Dedifferentiated amniotic fluid mesenchymal stem cell (primary cell): ENCODE data around the gene PMVK.

Source experiments
- DNase-seq: peaks from one replicate; pipeline ENCODE4 v3.0.0-alpha.2; 2016; ENCODE audit errors: extremely low spot score

Gene PMVK

GRCh38 chr1:154945962-154946850, 9.7 kb upstream of the PMVK start:
- DNase-seq: no peak

GRCh38 chr1:154945160-154945961, 8.8 kb upstream of the PMVK start:
- DNase-seq: no peak

GRCh38 chr1:154944401-154945159, 8.1 kb upstream of the PMVK start:
- no peak for DNase-seq

- no peak for DNase-seq
Observed at GRCh38 chr1:154943649-154944400, 7.3 kb upstream of the PMVK start.

GRCh38 chr1:154941333-154942013, 5.0 kb upstream of the PMVK start:
- no peak for DNase-seq

- no peak for DNase-seq
Observed at GRCh38 chr1:154940651-154941194, 4.2 kb upstream of the PMVK start.

- DNase-seq: no peak
Observed at GRCh38 chr1:154940213-154940560, 3.7 kb upstream of the PMVK start.

- no peak for DNase-seq
Observed at GRCh38 chr1:154938604-154939399, 2.3 kb upstream of the PMVK start.

GRCh38 chr1:154937988-154938386, 1.5 kb upstream of the PMVK start:
- no peak for DNase-seq

- DNase-seq: peak; percentile 95
Observed at GRCh38 chr1:154937085-154937987, 817 bp upstream of the PMVK start.

GRCh38 chr1:154935749-154936554, 567 bp downstream of the PMVK start:
- no peak for DNase-seq

- no peak for DNase-seq
Observed at GRCh38 chr1:154934358-154934948, 2.1 kb downstream of the PMVK start.

- DNase-seq: no peak
Observed at GRCh38 chr1:154931940-154932487, 4.5 kb downstream of the PMVK start.

- DNase-seq: no peak
Observed at GRCh38 chr1:154926201-154926600, 10.3 kb downstream of the PMVK start.

GRCh38 chr1:154925335-154926170, 11.0 kb downstream of the PMVK start:
- no peak for DNase-seq

GRCh38 chr1:154923695-154924094, 12.8 kb downstream of the PMVK start:
- no peak for DNase-seq
